Vagina (tissue), 2 donors: ENCODE results near the gene DCC.

Source experiments
- POLR2A ChIP-seq, 2 donors: fragments of 450-650 bp; IDR thresholded peaks; one replicate each; pipeline ENCODE4 v1.6.1; 2017; ENCODE audit warnings: antibody characterized with exemption in 2 of 2, mild to moderate bottlenecking in 2 of 2, moderate library complexity in 2 of 2
- TF ChIP-seq, protein P1 (sequence below), 3 experiments: fragments of 450-650 bp in 2 of 3; fragments of 200-600 bp in 1 of 3; sonication (generic) in 1 of 3; IDR thresholded peaks; one replicate each; pipeline ENCODE4 v1.5.1; 2017 to 2019; ENCODE audit warnings: antibody characterized with exemption in 3 of 3, mild to moderate bottlenecking in 2 of 3, moderate library complexity in 2 of 3

DNA sequence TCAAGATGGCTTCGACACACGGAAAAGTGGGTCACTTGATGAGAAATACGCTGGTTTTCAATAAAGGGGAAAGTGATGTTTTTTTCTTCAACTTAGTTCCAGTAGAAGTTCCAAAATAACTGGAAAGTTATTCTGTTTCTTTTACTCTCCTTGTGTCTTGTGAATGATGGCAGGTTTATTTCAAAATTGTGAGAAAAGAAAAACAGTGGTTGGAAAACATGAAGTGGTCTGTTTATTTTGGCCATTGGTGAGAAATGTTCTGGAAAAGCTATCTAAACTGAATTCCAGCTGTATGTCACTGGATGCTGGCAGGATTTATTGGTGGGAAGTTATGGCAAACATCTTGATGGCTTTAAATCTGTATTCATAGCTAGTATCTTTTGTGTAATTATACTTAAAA lies 484.1 kb downstream of the DCC start:
- TF ChIP-seq, protein P1, sequence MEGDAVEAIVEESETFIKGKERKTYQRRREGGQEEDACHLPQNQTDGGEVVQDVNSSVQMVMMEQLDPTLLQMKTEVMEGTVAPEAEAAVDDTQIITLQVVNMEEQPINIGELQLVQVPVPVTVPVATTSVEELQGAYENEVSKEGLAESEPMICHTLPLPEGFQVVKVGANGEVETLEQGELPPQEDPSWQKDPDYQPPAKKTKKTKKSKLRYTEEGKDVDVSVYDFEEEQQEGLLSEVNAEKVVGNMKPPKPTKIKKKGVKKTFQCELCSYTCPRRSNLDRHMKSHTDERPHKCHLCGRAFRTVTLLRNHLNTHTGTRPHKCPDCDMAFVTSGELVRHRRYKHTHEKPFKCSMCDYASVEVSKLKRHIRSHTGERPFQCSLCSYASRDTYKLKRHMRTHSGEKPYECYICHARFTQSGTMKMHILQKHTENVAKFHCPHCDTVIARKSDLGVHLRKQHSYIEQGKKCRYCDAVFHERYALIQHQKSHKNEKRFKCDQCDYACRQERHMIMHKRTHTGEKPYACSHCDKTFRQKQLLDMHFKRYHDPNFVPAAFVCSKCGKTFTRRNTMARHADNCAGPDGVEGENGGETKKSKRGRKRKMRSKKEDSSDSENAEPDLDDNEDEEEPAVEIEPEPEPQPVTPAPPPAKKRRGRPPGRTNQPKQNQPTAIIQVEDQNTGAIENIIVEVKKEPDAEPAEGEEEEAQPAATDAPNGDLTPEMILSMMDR (IDR thresholded peaks at IDR 0.05) = no peak
- no peak for TF ChIP-seq POLR2A (IDR thresholded peaks at IDR 0.05)
